G401 (cell line): ENCODE data around the gene NFKBIB. TPM values are rescaled to one million over a fixed set of nuclear protein-coding genes. Genes with fewer than 3 reads are reported as not detected.
"Not testable (repeated sequence)": the region's sequence is repeated elsewhere in the genome, so short reads cannot be mapped to it uniquely, and the experiment has no call there.

Source experiments
- DNase-seq: peaks from one replicate; pipeline ENCODE4 v3.0.0-alpha.2; 2015; ENCODE audit warnings: low spot score
- in situ Hi-C: cut with HindIII; loops from 2 replicates; pipeline ENCODE4 v1.10.0; 2016; ENCODE audit warnings: low sequenced_read_pairs, mixed read lengths
- total RNA-seq: library from RNA; depleted of rRNA; stranded (reverse); fragments of >200 nt; shearing (Covaris generic); gene quantifications from 2 replicates; pipeline ENCODE4 v1.2.3, GENCODE V29; 2014

NFKBIB gene
- total RNA-seq, 1 experiment from 2014 or later: 63.2 TPM

GRCh38 chr19:38920602-38921419, 21.0 kb downstream of the NFKBIB start:
- no peak for DNase-seq
- in situ Hi-C loops: no loop called here

GRCh38 chr19:38921420-38922274, 21.9 kb downstream of the NFKBIB start:
- no peak for DNase-seq
- in situ Hi-C loops: no loop called here

GRCh38 chr19:38922482-38922881, 22.7 kb downstream of the NFKBIB start:
- in situ Hi-C loops: no loop called here
- DNase-seq: no peak

- DNase-seq: no peak
- in situ Hi-C loops: no loop called here
Observed at GRCh38 chr19:38924388-38924787, 24.6 kb downstream of the NFKBIB start.

GRCh38 chr19:38928391-38929001, 28.7 kb downstream of the NFKBIB start:
- in situ Hi-C loops: no loop called here
- no peak for DNase-seq

GRCh38 chr19:38929929-38930775, 30.4 kb downstream of the NFKBIB start, which contains the start of gene SARS2:
SARS2 (minus strand) TSS chr19:38930763; CDS start chr19:38930736, 27 bp downstream.
- peak; percentile 93 for DNase-seq
- in situ Hi-C loops: no loop called here

- DNase-seq: peak; percentile 99
- in situ Hi-C loops: no loop called here
Observed at GRCh38 chr19:38930776-38931520, 31.2 kb downstream of the NFKBIB start, which contains the start of gene MRPS12. MRPS12 (plus strand) TSS chr19:38930944; CDS start chr19:38931295, 351 bp downstream.

- DNase-seq: no peak
- in situ Hi-C loops: no loop called here
Observed at GRCh38 chr19:38931521-38931793, 31.7 kb downstream of the NFKBIB start.

GRCh38 chr19:38932425-38933179, 32.8 kb downstream of the NFKBIB start:
- DNase-seq: peak; percentile 19
- in situ Hi-C loops: no loop called here

- in situ Hi-C loops: no loop called here
- no peak for DNase-seq
Observed at GRCh38 chr19:38933544-38933943, 33.8 kb downstream of the NFKBIB start.

GRCh38 chr19:38939957-38940356, 40.2 kb downstream of the NFKBIB start:
- in situ Hi-C loops: no loop called here
- DNase-seq: no peak

GRCh38 chr19:38941466-38941865, 41.7 kb downstream of the NFKBIB start:
- in situ Hi-C loops, DNase-seq: not testable (repeated sequence)

- in situ Hi-C loops: no loop called here
- no peak for DNase-seq
Observed at GRCh38 chr19:38941979-38942378, 42.2 kb downstream of the NFKBIB start.

GRCh38 chr19:38942471-38943181, 42.9 kb downstream of the NFKBIB start:
- DNase-seq: no peak
- in situ Hi-C loops: no loop called here

GRCh38 chr19:38944981-38945506, 45.3 kb downstream of the NFKBIB start:
- DNase-seq: no peak
- in situ Hi-C loops: no loop called here

- in situ Hi-C loops: no loop called here
- no peak for DNase-seq
Observed at GRCh38 chr19:38945562-38946228, 45.9 kb downstream of the NFKBIB start.
